A549 treated with Hydrocortisone at 1 μM for 4 hours (cell line): ENCODE measurements around the gene USP11. TPM values are rescaled to one million over a fixed set of nuclear protein-coding genes. Genes with fewer than 3 reads are reported as not detected.

Experiments
- total RNA-seq: library from RNA; stranded (reverse); fragments of 200-300 nt; extraction: Qiagen RNA extraction; gene quantifications from 5 replicates; pipeline ENCODE4 v1.2.3, GENCODE V29; 2022

The USP11 gene
- total RNA-seq = 45.6 to 60.7 TPM (median 52.5 TPM) in 5 replicates

GRCh38 chrX:47232803-47233332 lies at the start of gene USP11:
USP11 (plus strand) TSS chrX:47233009; CDS start chrX:47233044, 35 bp downstream.

GRCh38 chrX:47193475-47194193 lies 39.2 kb upstream of the USP11 start, which contains the start of gene UBA1:
UBA1 (plus strand) TSS chrX:47193829; CDS start chrX:47198803, 4,974 bp downstream.

GRCh38 chrX:47218280-47218919 lies 14.4 kb upstream of the USP11 start, which contains the start of gene CDK16:
CDK16 (plus strand) TSS chrX:47218681; CDS start chrX:47223558, 4,877 bp downstream.

Other genes with a start within 250 kb of the USP11 start
- 0.05 TPM in 1 of 5 replicates, not detected in the others for gene RGN, start 154.6 kb upstream of the USP11 start, total RNA-seq
- 122 to 182 TPM (median 168 TPM) in 5 replicates for gene NDUFB11, start 88.3 kb upstream of the USP11 start, total RNA-seq
- gene RBM10, start 87.8 kb upstream of the USP11 start, total RNA-seq = 35.7 to 41.6 TPM (median 39.2 TPM) in 5 replicates
- 184 to 207 TPM (median 190 TPM) in 5 replicates for gene UBA1, start 39.2 kb upstream of the USP11 start, total RNA-seq
- 92.9 to 110 TPM (median 107 TPM) in 5 replicates for gene CDK16, start 14.3 kb upstream of the USP11 start, total RNA-seq
- gene ZNF157, start 137.6 kb downstream of the USP11 start, total RNA-seq = 0.05 TPM in 1 of 5 replicates, not detected in the others